NCI-H187 (cell line): ENCODE results near the gene SKA2.
"Not testable (repeated sequence)": the region's sequence is repeated elsewhere in the genome, so short reads cannot be mapped to it uniquely, and the experiment has no call there.

Experiments used
- DNase-seq, 2 experiments: peaks; one replicate each; lab custom pipeline; 2025; lab: John Stamatoyannopoulos, UW

SKA2 gene, protein sequence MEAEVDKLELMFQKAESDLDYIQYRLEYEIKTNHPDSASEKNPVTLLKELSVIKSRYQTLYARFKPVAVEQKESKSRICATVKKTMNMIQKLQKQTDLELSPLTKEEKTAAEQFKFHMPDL

DNA sequence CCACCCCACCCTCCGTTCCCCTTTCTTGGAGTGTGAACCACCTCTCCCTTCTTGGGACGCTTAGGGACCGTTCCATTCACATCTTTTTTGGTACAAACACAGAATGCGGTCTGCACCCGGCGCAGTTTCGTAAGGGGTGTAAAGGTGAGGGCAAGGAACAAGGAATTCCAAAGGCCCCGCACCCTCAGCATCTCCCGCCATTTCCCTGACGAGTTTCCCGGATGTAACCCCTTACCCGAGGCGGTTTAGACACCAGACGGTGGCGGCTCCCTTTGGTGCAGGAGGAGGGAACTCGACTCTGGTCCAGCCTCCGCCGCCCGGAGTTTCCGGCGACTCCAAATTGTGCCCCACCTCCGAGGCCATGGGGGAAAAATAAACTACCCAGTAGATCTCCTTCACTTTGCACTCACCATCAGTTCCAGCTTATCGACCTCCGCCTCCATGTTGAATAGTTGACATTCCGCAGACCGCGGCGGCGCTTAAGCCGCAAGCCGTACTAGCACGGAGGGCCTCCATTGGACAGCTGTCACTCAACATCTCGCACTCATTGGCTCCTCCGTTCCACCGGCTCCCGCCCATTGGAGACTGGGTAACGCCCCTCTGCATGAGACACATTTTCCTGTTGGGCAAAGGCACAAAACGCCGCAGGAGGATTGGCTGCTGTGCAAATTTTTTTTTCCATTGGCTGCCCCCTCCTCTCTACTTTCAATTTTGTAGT is at the start of gene SKA2:
Gene SKA2, minus strand, starts transcription at position 466 of the 718 bp plus-strand sequence. Its CDS starts 23 bp downstream, at position 443.
- DNase-seq, result peak; percentile 98 to 99

DNA sequence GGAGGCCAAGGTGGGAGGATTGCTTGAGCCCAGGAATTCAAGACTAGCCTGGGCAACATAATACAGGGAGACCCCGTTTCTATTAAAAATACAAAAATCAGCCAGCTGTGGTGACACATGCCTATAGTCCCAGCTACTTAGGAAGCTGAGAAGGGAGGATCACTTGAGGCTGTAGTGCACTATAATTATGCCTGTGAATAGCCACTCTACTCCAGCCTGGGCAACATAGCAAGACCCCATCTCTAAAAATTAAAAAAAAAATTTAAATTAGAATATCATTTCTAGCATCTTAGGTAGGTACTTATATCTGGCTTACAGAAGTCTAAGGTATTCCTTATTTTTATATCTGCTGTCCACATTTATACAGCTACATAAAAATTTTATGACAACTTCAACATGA is 47.3 kb upstream of the SKA2 start:
- no peak for DNase-seq

DNA sequence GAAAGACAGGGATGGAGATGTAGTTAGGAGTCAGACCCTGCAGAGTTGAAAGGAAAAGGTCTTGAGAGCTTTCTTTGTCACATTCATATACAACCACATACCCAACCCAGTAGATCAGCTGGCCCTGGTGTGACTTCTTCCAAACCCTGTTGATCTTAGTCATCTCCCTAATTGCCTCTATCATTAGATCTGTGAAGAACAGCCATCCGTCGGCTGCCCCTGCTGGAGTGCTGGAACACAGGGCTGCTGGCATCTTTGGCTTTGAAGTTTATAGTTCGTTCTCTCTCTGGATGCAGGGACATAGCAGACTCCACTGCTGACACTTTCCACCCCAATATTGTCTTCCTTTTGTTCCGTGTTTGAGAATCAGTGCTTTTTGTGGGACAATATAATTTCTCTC is 44.4 kb upstream of the SKA2 start:
- DNase-seq, result no peak

DNA sequence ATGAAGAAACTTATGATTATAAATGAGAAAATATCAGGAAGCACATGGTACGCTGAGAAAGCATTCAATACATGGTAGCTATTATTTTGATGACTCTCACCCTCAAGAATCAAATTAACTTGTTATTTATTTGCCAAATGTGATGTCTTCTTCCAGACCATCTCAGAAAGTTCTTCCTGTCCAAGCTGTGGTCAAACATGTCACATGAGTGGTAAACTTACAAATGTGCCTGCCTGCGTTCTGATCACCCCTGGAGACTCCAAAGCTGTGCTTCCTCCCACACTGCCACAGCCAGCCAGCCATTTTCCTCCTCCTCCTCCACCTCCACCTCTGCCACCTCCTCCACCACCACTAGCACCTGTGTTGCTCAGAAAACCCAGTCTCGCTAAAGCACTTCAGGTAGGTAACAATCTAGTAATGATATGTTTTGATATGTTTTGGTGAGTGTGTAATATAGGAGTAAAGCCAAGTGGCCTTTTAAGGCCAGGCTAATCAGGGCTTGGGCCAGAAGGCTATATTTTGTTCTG is 38.4 kb upstream of the SKA2 start:
- DNase-seq, result no peak

DNA sequence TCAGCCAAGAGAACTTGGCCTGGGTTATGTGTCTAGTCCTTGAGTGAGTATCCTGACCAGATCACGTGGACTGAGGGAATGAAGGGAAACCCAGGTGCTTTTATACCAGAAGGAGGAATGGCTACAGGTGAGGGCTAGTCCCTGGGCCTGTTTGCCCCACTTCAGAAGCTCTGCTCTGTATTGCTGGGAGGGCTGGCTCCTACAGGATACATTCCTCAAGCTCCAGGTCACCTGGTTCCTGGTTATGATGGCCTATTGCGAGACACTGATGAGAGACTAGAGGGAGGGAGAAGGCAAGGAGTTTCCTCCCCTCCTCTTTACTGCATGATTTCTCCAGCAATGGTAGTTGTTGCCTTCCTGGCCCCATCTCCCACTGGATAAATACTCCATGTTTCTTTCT is 35.8 kb upstream of the SKA2 start:
- no peak for DNase-seq

DNA sequence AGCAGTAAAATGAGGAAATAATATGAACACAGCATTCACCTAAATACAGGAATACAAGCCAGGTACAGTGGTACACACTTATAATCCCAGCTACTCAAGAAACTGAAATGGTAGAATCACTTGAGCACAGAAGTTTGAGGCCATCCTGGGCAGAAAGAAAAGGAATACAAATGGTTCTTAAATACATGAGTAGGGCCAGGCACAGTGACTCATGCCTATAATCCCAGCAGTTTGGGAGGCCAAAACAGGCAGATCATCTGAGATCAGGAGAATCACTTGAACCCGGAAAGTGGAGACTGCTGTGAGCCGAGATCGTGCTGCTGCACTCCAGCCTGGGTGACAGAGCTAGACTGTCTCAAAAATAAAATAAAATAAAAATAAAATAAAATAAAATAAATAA is 31.9 kb upstream of the SKA2 start:
- no peak for DNase-seq

DNA sequence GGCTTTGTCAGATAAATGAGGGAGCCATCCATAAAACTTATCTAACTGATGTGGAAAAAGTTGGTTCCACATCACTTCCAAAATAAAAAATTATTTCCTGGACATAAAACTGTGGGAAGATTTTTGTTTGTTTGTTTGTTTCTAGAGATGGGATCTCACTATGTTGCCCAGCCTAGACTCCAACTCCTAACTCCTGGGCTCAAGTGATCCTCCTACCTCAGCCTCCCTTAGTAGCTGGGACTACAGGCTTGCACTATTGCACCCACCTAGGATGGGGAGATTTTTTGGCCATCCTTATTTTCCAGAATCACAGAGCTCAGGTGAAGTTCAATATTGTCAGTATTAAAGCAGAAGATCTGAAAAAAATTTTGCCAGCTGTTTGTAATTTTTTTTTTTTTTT is 31.0 kb upstream of the SKA2 start:
- no peak for DNase-seq

DNA sequence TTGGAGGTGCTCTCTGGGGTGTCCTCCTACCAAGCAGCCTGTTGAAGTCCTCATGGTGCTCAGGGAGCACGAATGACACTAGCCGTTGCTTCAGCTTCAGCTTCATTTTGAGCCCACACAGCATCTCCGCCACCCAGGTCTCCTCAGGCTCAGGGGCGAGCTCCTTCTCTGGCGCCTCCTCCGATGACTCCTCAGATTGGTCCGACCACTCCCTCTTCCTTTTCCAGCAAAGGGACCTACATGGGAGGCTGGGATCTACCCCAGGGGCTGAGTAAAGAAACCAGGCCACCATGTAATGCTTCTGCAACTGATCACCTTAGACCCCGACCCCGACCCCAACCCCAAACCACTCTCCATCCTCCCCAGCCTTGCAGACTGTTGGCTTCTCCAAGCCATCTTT is 26.5 kb upstream of the SKA2 start:
- DNase-seq, result no peak

DNA sequence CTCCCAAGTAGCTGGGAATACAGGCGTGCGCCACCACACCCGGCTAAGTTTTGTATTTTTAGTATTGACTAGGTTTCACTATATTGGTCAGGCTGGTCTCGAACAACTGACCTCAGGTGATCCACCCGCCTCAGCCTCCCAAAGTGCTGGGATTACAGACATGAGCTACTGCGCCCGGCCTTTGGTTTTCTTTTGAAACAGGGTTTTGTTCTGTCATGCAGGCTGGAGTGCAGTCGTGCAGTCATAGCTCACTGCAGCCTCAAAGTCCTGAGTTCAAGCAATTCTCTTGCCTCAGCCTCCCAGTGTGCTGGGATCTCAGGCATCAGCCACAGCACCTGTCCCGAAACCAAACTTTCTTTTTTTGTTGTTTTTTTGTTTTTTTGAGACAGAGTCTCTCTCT is 25.6 kb upstream of the SKA2 start:
- no peak for DNase-seq

DNA sequence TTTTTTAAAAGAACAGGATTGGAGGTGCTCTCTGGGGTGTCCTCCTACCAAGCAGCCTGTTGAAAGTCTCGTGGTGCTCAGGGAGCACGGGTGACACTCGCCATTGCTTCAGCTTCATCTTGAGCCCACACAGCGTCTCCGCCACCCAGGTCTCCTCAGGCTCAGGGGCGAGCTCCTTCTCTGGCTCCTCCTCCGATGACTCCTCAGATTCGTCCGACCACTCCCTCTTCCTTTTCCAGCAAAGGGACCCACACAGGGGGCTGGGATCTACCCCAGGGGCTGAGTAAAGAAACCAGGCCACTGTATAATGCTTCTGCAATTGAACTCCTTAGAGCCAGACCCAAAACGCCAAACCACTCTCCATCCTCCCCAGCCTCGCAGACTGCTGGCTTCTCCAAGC is 24.6 kb upstream of the SKA2 start:
- not testable (repeated sequence) for DNase-seq

DNA sequence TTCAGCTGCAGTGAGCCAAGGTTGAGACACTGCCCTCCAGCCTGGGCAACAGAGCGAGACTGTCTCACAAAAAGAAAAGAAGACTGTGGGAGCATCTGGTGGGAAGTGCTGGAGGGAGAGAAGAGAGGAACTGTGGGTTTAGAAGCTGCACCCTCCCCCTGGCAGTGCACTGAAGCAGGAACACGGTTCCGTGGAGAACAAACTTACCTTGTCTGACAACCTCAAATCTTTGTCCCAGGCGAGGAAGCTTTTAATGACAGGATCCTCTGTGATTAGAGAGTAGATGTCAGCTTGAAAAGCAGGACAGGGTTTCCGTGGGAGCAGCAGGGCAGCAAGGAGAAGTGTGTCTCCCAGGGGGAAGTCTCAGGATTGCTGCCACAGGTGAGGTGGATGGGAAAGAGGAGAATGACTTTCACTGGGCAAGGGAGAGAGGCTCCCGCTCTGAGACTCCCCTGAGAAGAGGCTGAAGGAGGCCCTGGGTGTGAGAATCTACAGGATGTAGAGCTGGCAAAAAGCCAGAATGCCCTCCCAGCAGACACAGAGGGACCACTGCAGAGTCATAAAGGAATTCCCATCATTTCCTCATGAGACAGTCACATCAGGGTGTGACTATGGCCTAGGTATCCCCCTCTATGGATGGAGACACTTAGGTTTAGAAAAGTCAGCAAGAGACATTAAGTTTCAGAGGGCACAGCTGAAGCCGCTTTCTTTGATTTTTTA is 23.4 kb upstream of the SKA2 start:
- DNase-seq, result no peak

DNA sequence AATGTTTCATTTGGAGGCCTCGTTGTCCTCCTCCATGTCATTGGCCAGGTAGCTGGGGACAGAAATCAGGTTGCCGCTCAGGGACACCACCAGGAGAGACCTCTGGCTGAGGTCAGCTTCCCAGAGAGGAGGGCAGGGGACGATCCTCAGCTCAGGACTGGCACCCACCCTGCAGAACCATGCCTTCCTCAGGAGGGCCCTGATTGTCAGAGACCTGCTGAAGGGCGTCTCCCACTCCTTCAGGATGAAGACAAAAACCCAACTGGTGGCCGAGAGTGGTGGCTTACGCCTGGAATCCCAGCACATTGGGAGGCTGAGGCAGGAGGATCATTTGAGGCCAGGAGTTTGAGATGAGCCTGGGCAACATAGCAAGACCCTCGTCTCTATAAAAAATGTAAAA is 20.1 kb upstream of the SKA2 start:
- DNase-seq, result no peak

DNA sequence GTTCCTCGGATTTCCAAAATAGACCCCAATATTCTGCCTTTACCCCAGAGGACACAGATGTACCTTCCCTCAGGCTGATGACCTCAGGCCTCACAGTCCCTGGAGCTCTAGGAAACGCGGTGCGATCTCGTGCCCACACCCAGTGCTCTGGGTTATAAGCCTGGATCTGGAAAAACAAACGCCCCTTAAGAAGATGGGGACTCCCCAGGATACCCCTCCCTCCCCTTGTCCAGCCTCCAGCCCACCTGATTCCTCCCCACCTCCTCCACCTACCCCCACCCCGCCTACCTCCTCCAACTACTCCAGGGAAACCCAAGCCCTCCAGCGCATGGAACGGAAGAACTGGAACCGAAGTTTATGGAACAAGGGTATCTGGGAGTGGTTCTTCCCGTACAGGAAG is 19.7 kb upstream of the SKA2 start:
- no peak for DNase-seq

DNA sequence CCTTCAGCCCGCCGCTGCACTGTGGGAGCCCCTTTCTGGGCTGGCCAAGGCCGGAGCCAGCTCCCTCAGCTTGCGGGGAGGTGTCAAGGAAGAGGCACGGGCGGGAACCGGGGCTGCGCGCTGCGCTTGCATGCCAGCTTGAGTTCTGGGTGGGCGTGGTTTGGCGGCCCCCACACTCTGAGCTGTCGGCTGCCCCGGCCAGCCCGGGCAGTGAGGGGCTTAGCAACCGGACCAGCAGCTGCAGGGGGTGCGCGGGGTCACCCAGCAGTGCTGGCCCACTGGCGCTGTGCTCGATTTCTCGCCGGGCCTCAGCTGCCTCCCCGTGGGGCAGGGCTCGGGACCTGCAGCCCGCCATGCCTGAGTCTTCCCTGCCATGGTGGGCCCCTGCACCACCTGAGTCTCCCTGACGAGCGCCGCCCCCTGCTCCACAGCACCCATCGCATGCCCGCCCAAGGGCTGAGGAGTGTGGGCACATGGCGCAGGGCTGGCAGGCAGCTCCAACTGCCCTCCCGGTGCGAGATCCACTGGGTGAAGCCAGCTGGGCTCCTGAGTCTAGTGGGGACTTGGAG is 17.5 kb upstream of the SKA2 start:
- DNase-seq, result no peak

DNA sequence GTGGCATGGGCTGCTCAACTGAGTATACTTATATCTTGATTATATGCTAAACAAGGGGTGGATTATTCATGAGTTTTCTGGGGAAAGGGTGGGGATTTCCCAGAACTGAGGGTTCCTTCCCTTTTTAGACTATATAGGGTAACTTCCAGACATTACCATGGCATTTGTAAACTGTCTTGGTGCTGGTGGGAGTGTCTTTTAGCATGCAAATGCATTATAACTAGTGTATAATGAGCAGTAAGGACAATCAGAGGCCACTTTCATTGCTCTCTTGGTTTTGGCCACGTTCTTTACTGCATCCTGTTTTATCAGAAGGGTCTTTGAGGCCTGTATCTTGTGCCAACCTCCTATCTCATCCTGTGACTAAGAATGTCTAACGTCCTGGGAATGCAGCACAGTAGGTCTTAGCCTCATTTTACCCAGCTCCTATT is 12.6 kb upstream of the SKA2 start:
- no peak for DNase-seq

DNA sequence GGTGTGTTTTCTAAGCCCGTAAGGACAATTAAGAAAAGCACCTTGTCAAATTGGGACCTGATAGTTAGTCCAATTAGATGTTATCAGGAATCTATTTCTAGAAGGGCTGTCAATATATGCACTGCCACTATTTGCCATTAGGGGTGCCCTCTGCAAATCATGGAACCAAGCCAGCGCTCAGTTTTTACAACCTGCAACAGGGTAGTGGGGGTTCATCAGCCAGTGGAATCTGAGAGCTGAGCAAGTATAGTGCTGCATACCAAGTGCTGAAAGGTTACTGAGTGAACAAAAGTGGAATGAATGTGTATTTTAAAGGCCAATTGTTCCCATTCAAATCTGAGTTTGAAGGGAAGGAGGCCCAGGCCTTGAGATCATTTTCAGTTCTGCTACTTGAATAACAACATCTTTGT is 11.0 kb upstream of the SKA2 start:
- DNase-seq, result no peak

DNA sequence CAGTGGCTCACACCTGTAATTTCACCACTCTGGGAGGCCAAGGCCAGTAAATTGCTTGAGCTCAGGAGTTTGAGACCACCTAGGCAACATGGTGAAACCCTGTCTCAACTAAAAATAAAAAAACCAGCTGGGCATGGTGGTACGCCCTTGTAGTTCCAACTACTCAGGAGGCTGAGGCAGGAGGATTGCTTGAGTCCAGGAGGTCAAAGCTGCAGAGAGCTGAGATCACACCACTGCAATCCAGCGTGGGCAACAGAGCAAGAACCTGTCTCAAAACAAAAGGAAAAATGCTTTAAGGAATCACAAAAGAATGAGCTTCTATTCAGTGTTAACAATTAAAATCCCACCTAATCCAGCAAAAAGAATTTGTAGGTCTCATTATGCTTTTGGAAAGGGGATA is 6.5 kb upstream of the SKA2 start:
- DNase-seq, result no peak

DNA sequence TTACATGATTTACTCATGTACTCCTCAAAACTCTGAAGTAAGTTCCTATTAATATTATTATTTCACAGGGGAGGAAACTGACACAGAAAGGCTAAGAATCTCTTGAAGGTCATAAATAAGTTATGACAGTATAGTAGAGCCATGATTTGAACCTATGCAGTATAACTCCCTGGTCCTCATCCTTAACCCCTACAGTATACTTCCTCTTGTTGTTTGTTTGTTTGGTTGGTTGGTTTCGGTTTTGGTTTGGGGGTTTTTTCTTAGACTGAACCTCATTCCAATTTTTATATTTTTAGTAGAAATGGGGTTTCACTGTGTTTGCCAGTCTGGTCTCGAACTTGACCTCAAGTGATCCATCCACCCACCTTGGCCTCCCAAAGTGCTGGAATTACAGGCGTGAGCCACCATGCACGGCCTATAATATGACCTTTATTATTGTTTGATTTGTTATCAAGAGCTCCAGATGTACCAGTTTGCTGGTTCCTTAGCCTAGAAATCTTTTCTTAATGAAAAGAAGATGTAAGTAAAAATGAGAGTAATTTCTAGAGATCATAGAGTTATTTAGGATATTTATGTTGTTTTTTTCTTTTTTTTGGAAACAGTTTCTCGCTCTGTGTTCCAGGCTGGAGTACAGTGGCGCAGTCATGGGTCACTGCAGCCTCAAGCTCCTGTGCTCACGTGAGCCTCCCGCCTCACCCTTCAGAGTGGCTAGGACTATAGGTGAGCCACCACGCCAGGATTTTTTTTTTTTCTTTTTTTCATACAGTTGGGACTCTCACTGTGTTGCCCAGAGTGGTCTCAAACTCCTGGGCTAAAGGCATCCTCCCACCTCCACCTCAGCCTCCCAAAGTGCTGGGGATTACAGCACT is 5.4 kb upstream of the SKA2 start:
- DNase-seq, result no peak

DNA sequence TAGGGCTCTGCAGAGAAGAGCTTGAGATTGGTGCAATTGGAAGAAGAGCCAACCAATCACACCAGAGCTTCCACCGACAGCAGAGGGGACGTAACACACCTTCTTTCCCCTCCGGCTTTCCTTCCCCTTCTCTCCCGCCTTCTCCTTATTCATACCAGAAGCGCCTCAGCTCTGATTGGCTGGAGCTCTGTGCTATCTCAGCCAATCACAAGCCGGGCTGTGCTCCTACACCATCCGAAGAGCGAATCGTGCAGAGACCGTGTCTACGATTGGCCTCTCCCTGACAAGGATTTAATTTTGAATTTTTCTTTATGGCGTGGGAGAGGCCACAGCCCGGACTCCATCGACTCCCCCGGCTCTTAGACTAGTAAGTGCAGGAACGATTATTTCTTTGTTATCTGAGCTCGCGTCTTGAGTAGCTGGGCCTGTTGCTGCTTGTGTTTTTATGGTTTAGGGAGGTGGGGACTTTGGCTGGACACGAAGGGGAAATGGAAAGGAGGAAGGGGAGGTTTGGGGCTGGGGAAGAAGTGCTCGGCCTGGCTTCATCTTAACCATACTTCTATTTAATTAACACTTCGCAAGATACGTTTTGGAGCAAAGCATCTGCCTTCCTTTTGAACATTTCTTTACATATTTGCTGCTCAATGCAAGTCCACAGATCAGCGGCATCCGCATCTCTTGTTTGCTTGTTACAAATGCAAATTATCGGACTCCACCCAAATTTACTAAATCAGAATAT is 622 bp upstream of the SKA2 start, which contains the start of gene PRR11:
Gene PRR11, plus strand, starts transcription at position 308 of the 739 bp plus-strand sequence. CDS start 14,007 bp downstream, outside the sequence.
- DNase-seq, result peak; percentile 98 to 99

DNA sequence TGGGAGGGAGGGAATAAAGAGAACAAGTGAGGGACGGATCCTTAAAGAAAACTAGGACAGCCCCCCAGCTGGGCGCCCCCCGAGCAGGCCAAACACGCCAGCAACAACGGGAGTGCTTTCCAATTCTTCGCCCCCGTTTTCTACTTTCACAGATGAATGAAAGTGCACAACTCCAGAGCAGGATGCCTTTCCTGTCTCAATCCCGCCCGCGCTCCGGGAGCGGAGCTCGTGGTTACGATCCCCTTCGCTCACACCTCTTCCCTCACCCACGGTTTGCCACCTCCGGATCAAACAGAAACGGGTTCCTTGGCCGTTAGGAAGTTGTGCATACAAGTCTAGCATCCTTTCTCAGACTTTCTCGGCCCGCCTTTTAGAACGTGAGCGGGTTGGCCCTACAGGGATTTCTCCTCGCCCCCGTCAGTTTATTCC is 680 bp downstream of the SKA2 start:
- DNase-seq, result peak in 1 of 2 experiments; percentile 70

DNA sequence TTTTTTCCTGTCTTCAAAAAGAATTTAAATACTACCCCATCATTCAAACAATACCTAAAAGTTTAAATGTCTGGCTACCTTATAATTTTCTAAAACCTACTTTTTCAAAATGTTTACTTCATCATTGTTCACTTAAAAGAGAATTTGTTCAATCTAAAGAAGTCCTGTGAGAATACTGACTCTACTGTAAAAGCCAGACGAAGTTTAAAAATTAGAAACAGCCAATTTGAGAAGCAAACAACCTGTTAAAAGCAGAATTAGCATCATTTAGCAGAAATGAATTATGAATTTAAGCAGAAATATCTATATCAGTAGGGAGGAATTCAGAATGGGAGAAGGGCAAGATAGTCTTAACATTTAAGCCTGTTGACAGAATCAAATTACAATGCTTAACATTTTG is 2.1 kb downstream of the SKA2 start:
- DNase-seq, result no peak
